ENCODE data around the gene FRMD4A. TPM values are rescaled to one million over a fixed set of nuclear protein-coding genes. Genes with fewer than 3 reads are reported as not detected.

Gene FRMD4A
- polyA plus RNA-seq, 1 of the 3 experiments (the other 2 are of a cell fraction) = 37.7 TPM

GRCh38 chr10:13858709-13859108 lies 472.0 kb downstream of the FRMD4A start:
- H3K4me2 ChIP-seq = no peak overlapping the region
- CTCF ChIA-PET = no interaction called here
- H3K27me3 ChIP-seq (ENCODE audit: insufficient read depth) = no peaks in the 10 kb centered on the region
- POLR2A ChIA-PET = no interaction called here
- H3F3A ChIP-seq (replicated peaks; ENCODE audit: insufficient read depth) = peaks cover 6% of the 10 kb centered on the region
- no peaks in the 10 kb centered on the region for H3K9me3 ChIP-seq
- peaks cover 0 to 4% of the 10 kb centered on the region in 2 experiments; a peak in 2 of 4 replicates for H3K4me1 ChIP-seq (ENCODE audit: control insufficient read depth in 1 of 2, insufficient read depth in 2 of 2, low read depth in 1 of 2, low read length in 1 of 2)
- DNase-seq = no peak
- WGBS (ENCODE audit: low lambda C conversion rate) = 97% methylated on average over 11 of the region's 11 CpGs
- peaks cover 95% of the 10 kb centered on the region for H3K79me2 ChIP-seq (ENCODE audit: insufficient read depth)
- H3K36me3 ChIP-seq (replicated peaks in 1 of 2; ENCODE audit: control insufficient read depth in 1 of 2, insufficient read depth in 2 of 2, low read length in 1 of 2) = peaks cover 3 to 20% of the 10 kb centered on the region in 2 experiments
- no peak overlapping the region for H3K4me3 ChIP-seq (ENCODE audit: low read depth in 2 of 2, low read length in 1 of 2)
- TF ChIP-seq ELF1 (IDR thresholded peaks at IDR 0.05) (no peak), RXRA (IDR thresholded peaks at IDR 0.05; ENCODE audit: borderline replicate concordance, low read depth) (no peak), TAF1 (IDR thresholded peaks at IDR 0.05; ENCODE audit: borderline replicate concordance, low read depth, low read length) (no peak), FOXM1 (IDR thresholded peaks at IDR 0.05; ENCODE audit: low read depth) (no peak), MXI1 (IDR thresholded peaks at IDR 0.05; ENCODE audit: low read depth, low read length) (no peak), NFIC (IDR thresholded peaks at IDR 0.05; ENCODE audit: borderline replicate concordance) (no peak), YY1 (IDR thresholded peaks at IDR 0.05; ENCODE audit: low read depth) (no peak), USF2 (IDR thresholded peaks at IDR 0.05; ENCODE audit: borderline replicate concordance, low read depth, low read length) (no peak), FOSL2 (IDR thresholded peaks at IDR 0.05; ENCODE audit: borderline replicate concordance, low read depth) (no peak), REST (IDR thresholded peaks at IDR 0.05; ENCODE audit: low read depth, low read length) (no peak), EP300 (IDR thresholded peaks at IDR 0.05; ENCODE audit: borderline replicate concordance in 1 of 2, low read depth in 1 of 2, low read length in 1 of 2) (no peak), PBX3 (IDR thresholded peaks at IDR 0.05) (no peak), SMC3 (IDR thresholded peaks at IDR 0.05; ENCODE audit: low read depth, low read length) (no peak), USF1 (IDR thresholded peaks at IDR 0.05; ENCODE audit: borderline replicate concordance, low read depth) (no peak), TCF12 (IDR thresholded peaks at IDR 0.05) (no peak), EZH2phosphoT487 (IDR thresholded peaks at IDR 0.05; ENCODE audit: borderline replicate concordance, low read depth) (no peak), RAD21 (IDR thresholded peaks at IDR 0.05; ENCODE audit: low read length) (no peak), JUND (IDR thresholded peaks at IDR 0.05) (no peak), RCOR1 (IDR thresholded peaks at IDR 0.05; ENCODE audit: low read length) (no peak)
- no peak overlapping the region for H3K9ac ChIP-seq
- H2AFZ ChIP-seq (ENCODE audit: low read depth) = no peak overlapping the region
- no peak overlapping the region for H3K27ac ChIP-seq (ENCODE audit: low read depth in 2 of 2, low read length in 1 of 2)
- H3K9me2 ChIP-seq = no peaks in the 10 kb centered on the region
- peaks cover 15% of the 10 kb centered on the region; the same call in 1 of the 2 replicates for H4K20me1 ChIP-seq (ENCODE audit: insufficient read depth)
